PC-9 (cell line): ENCODE measurements around the gene FSTL1. TPM values are rescaled to one million over a fixed set of nuclear protein-coding genes. Genes with fewer than 3 reads are reported as not detected.
A peak's percentile ranks its signal among the peaks of the same experiment; 100 is the strongest.

Experiments used
- BruUV-seq: library from RNA; stranded (reverse); fragments of 400-500 nt; replicated peaks from 2 replicates; lab custom pipeline; 2021; lab: Mats Ljungman, UMichigan
- CTCF ChIA-PET: fragments of 300-600 bp; sonication (Branson Sonifier 250); formaldehyde crosslinking; loops from one replicate; lab custom pipeline; 2022; ENCODE audit warnings: antibody characterized with exemption; lab: Charles Lee
- POLR2A ChIA-PET: fragments of 300-600 bp; sonication (Branson Sonifier 250); formaldehyde crosslinking; loops from one replicate; lab custom pipeline; 2022; ENCODE audit warnings: antibody characterized with exemption; ENCODE audit not compliant: unreplicated experiment; lab: Charles Lee
- DNase-seq, 2 experiments: peaks; one replicate each; pipeline versions ENCODE4 v3.0.0 to v3.0.0-alpha.2; 2015 to 2022; ENCODE audit warnings: mixed read lengths in 1 of 2
- H2AFZ ChIP-seq: fragments of 200-600 bp; sonication (generic); 2 replicates; pipeline ENCODE4 v1.8.1; 2017; ENCODE audit warnings: antibody characterized with exemption
- H3F3A ChIP-seq: fragments of 200-600 bp; sonication (generic); 2 replicates; pipeline ENCODE4 v1.8.1; 2017; ENCODE audit warnings: antibody characterized with exemption, mild to moderate bottlenecking, low read depth; ENCODE audit not compliant: insufficient read depth
- H3K27ac ChIP-seq: fragments of 200-600 bp; sonication (generic); 2 replicates; pipeline ENCODE4 v1.6.1; 2016; ENCODE audit warnings: mixed run types
- H3K27me3 ChIP-seq: fragments of 200-600 bp; sonication (generic); 2 replicates; pipeline ENCODE4 v1.6.1; 2016; ENCODE audit warnings: low read depth, mixed run types; ENCODE audit not compliant: insufficient read depth
- H3K36me3 ChIP-seq: fragments of 200-600 bp; sonication (generic); 2 replicates; pipeline ENCODE4 v1.6.1; 2016; ENCODE audit warnings: low read depth, mixed run types
- H3K4me1 ChIP-seq: fragments of 200-600 bp; sonication (generic); replicated peaks from 2 replicates; pipeline ENCODE4 v1.6.1; 2016; ENCODE audit warnings: mixed run types; ENCODE audit not compliant: insufficient read depth
- H3K4me2 ChIP-seq: fragments of 200-600 bp; sonication (generic); 2 replicates; pipeline ENCODE4 v1.6.1; 2017; ENCODE audit warnings: mixed run types
- H3K4me3 ChIP-seq: fragments of 200-600 bp; sonication (generic); 2 replicates; pipeline ENCODE4 v1.6.1; 2016; ENCODE audit warnings: mixed run types
- H3K79me2 ChIP-seq: fragments of 200-600 bp; sonication (generic); 2 replicates; pipeline ENCODE4 v1.6.1; 2017; ENCODE audit warnings: low read depth, mixed run types
- H3K9me2 ChIP-seq: fragments of 200-600 bp; sonication (generic); 2 replicates; pipeline ENCODE4 v1.8.1; 2017; ENCODE audit warnings: mild to moderate bottlenecking; ENCODE audit not compliant: insufficient read depth
- H3K9me3 ChIP-seq: fragments of 200-600 bp; sonication (generic); 2 replicates; pipeline ENCODE4 v1.8.1; 2016; ENCODE audit warnings: low read depth; ENCODE audit not compliant: insufficient read depth
- H4K20me1 ChIP-seq: fragments of 200-600 bp; sonication (generic); 2 replicates; pipeline ENCODE4 v1.8.1; 2017; ENCODE audit not compliant: insufficient read depth
- CTCF ChIP-seq: fragments of 200-600 bp; sonication (generic); conservative IDR thresholded peaks from 2 replicates; pipeline ENCODE4 v1.6.1; 2017; ENCODE audit warnings: mixed run types, antibody characterized with exemption, mild to moderate bottlenecking, moderate library complexity
- EZH2 ChIP-seq: fragments of 200-600 bp; sonication (generic); IDR thresholded peaks from 2 replicates; pipeline ENCODE4 v1.8.0; 2017; ENCODE audit warnings: antibody characterized with exemption, low read depth
- intact Hi-C: fragments of 100-400 bp; cut with micrococcal nuclease; formaldehyde crosslinking; loops from one replicate; pipeline ENCODE4 v1.10.0; 2022; ENCODE audit not compliant: unreplicated experiment
- total RNA-seq: library from RNA; stranded (reverse); gene quantifications from 2 replicates; pipeline ENCODE4 v1.2.3, GENCODE V29; 2021

The FSTL1 gene
- total RNA-seq, 1 experiment from 2014 or later, result 225 TPM

GRCh38 chr3:120445654-120446053 is 5.1 kb downstream of the FSTL1 start:
- no TSS peak for BruUV-seq
- DNase-seq, result no peak
- no peaks in the 10 kb centered on the region for H4K20me1 ChIP-seq
- no peaks in the 10 kb centered on the region for H3K9me2 ChIP-seq
- peaks cover 5% of the 10 kb centered on the region; the same call in 1 of the 2 replicates for H3F3A ChIP-seq
- TF ChIP-seq EZH2 (no peak), CTCF (no peak)
- H3K9me3 ChIP-seq, result no peaks in the 10 kb centered on the region
- POLR2A ChIA-PET, result interaction anchor here (0.6 to 0.7 kb wide), 2 partner anchors 40 to 1094 kb away, joined by 4 to 8 read pairs; no protein-coding TSS in a partner anchor
- no peak overlapping the region for H3K4me2 ChIP-seq
- H3K36me3 ChIP-seq, result no peaks in the 10 kb centered on the region
- H2AFZ ChIP-seq, result no peak overlapping the region
- H3K27ac ChIP-seq, result no peak overlapping the region
- peaks cover 42% of the 10 kb centered on the region for H3K79me2 ChIP-seq
- H3K4me1 ChIP-seq, result peaks cover 20% of the 10 kb centered on the region
- intact Hi-C loops, result no loop called here
- CTCF ChIA-PET, result interaction anchor here (1.1 to 1.4 kb wide), 2 partner anchors 9 to 59 kb away, joined by 3 read pairs; no protein-coding TSS in a partner anchor
- no peaks in the 10 kb centered on the region for H3K27me3 ChIP-seq
- H3K4me3 ChIP-seq, result no peak overlapping the region

DNA sequence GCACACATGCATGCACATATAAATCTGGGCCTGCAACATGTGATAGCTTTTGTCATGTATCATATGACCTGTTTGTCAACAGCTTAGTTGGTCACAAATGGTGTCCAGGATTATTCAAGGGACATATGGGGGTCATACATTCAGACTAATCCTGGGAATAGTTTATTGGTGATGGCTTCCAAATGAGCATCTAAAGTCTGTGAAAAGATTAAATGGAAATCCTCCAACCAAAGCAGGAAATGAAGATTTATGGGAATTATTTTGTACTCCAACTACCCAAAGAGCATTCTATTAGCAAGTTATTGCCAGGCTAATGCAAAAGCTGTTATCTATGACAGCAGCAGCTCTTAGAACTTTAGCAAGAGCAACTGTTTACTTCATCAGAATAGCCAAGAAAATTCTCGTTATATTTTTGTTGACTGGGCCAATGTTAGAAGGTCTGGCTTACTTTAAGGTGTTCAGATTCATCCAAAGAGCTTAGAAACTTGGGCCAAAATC is 7.1 kb downstream of the FSTL1 start:
- POLR2A ChIA-PET, result no interaction called here
- H4K20me1 ChIP-seq, result no peaks in the 10 kb centered on the region

GRCh38 chr3:120442975-120443517 is 7.7 kb downstream of the FSTL1 start:
- intact Hi-C loops, result no loop called here
- Histone ChIP-seq H3K4me1 (peaks cover 3% of the 10 kb centered on the region), H3K4me2 (no peak overlapping the region), H3K9me2 (no peaks in the 10 kb centered on the region), H4K20me1 (no peaks in the 10 kb centered on the region), H3K27me3 (no peaks in the 10 kb centered on the region), H2AFZ (no peak overlapping the region), H3K79me2 (peaks cover 22% of the 10 kb centered on the region), H3K36me3 (no peaks in the 10 kb centered on the region), H3K4me3 (no peak overlapping the region), H3K9me3 (no peaks in the 10 kb centered on the region), H3F3A (no peaks in the 10 kb centered on the region), H3K27ac (no peak overlapping the region)
- BruUV-seq, result no TSS peak
- ChIA-PET CTCF (interaction anchor here (0.6 to 1.7 kb wide), 4 partner anchors 10 to 180 kb away, joined by 3 to 14 read pairs (median 6); no protein-coding TSS in a partner anchor), POLR2A (no interaction called here)
- no peak for DNase-seq
- TF ChIP-seq EZH2 (no peak), CTCF (peak; percentile 37; the same call in 1 of the 2 replicates)

More for the DNA sequence above, 7.1 kb downstream of the FSTL1 start:
- no peaks in the 10 kb centered on the region for H3K9me3 ChIP-seq
- peaks cover 9% of the 10 kb centered on the region for H3K4me1 ChIP-seq
- TF ChIP-seq CTCF (no peak), EZH2 (no peak)
- H3K36me3 ChIP-seq, result no peaks in the 10 kb centered on the region
- BruUV-seq, result no TSS peak
- H3F3A ChIP-seq, result no peaks in the 10 kb centered on the region; the same call in 1 of the 2 replicates
- no peak overlapping the region for H3K27ac ChIP-seq
- H3K27me3 ChIP-seq, result no peaks in the 10 kb centered on the region
- H3K4me2 ChIP-seq, result no peak overlapping the region
- H3K4me3 ChIP-seq, result no peak overlapping the region
- CTCF ChIA-PET, result interaction anchor here (0.6 to 1.7 kb wide), 5 partner anchors 11 to 352 kb away, joined by 3 to 14 read pairs (median 3); no protein-coding TSS in a partner anchor
- DNase-seq, result no peak
- H3K79me2 ChIP-seq, result peaks cover 28% of the 10 kb centered on the region
- intact Hi-C loops, result no loop called here
- H3K9me2 ChIP-seq, result no peaks in the 10 kb centered on the region
- H2AFZ ChIP-seq, result no peak overlapping the region
